GM18861 (cell line): ENCODE results near the gene LRRC10B.

Source experiments
- ATAC-seq: cut with Tn5 transposase; IDR thresholded peaks from one replicate; pipeline ENCODE4 v1.9.1; 2021; ENCODE audit not compliant: unreplicated experiment

The LRRC10B gene

GRCh38 chr11:61507012-61507768, 1.4 kb upstream of the LRRC10B start:
- ATAC-seq = no peak

GRCh38 chr11:61509043-61510029, 787 bp downstream of the LRRC10B start:
- peak; percentile 83 for ATAC-seq

DNA sequence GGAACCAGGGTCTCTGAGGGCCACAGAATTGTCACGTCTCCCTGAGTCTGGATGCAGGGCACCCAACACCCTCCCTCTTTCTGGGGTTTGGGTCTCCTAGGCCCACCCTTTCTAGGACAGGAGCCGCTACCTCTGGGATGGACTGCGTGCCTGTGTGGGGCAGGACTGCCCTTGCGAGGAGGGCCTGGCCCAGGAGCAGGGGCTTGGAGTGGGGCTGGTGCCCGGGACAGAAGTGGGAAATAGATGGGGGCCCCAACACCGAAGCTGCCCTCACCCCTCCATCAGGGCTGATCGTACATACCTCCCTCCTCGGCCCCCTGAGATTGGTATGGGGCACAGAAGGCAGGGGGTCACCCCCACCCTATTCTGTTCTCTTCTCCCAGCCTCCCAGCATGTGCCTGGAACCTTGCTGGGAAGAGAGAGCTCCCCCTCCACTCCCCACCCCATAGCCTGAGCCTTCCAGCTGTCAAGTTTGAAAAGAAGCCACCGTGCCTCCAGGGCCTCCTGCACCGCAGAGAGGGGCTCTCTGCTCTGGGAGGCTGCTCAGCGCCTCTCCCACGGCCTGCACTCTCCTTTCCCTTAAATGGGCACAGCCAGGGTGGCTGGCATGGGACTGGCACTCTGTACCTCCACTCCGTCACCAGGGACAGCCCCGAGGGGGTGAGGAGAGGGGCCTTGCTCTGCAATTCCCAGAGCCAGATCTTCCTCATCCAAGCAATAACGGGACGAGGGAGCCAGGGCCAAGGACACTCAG, 1.8 kb downstream of the LRRC10B start:
- no peak for ATAC-seq

GRCh38 chr11:61510974-61511373, 2.4 kb downstream of the LRRC10B start:
- no peak for ATAC-seq

- no peak for ATAC-seq
Observed at GRCh38 chr11:61511383-61511782, 2.8 kb downstream of the LRRC10B start.

- no peak for ATAC-seq
Observed at GRCh38 chr11:61512435-61512834, 3.9 kb downstream of the LRRC10B start.

- ATAC-seq = no peak
Observed at GRCh38 chr11:61513143-61513765, 4.7 kb downstream of the LRRC10B start.

DNA sequence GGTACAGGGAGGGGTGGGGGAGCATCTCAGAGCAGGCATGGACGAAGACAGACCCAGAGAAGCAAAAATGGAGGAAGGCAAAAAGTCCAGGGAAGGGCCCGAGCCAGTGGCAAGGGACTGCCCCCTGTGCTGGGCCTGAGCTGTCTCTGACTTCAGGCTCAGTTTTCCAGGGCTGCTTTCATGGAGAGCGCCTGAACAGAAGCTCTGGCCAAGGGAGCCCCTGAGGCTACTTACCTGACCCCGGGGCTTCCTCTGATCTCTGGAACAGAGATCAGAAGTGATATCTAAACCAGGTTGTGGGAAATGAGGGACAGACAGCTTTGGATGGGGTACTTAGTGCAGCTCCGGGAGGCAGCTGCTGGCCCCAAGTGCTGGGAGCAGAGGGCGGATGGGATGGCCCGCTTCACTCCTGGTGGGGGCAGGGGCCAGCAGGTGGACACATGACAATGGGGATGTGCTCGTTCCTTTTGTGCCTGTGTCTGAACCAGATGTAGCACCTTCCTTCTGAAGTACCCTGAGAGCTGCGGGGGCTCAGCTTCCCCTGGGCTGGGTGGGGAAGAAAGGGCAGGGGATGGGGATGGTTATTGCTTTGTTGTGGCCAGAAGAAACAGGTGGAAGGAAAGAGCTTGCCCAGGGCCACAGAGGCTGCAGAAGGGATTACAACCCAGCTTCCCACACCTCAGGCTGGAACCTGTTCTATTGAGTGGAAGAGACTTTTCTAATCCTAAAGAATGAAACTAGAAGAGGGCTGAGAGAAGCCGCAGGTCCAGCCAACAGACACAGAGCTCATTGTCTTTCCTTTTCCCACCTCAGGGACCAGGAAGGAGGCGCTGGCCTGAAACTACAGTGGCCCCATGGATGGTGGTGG, 5.7 kb downstream of the LRRC10B start:
- no peak for ATAC-seq

GRCh38 chr11:61515686-61516085, 7.1 kb downstream of the LRRC10B start:
- no peak for ATAC-seq

DNA sequence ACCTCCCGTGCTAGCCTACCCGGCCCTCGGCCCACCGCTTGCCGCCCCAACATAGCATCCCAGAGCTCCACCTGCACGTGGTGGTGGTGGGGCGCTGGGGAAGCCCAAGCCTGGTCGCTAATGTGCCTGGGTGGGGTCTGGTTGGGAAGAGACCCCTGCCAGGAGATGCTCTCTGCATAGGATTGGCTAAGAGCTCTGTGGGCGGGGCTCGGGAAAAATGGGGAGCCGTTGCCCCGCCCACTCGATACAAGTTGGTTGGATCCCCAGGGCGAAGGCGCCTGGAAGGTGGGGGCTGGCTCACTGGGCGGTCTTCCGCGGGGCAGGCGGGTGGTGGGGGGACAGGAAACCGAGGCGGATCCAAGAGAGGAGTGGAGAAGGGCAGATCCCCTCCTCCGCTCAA, 7.6 kb downstream of the LRRC10B start:
- no peak for ATAC-seq

DNA sequence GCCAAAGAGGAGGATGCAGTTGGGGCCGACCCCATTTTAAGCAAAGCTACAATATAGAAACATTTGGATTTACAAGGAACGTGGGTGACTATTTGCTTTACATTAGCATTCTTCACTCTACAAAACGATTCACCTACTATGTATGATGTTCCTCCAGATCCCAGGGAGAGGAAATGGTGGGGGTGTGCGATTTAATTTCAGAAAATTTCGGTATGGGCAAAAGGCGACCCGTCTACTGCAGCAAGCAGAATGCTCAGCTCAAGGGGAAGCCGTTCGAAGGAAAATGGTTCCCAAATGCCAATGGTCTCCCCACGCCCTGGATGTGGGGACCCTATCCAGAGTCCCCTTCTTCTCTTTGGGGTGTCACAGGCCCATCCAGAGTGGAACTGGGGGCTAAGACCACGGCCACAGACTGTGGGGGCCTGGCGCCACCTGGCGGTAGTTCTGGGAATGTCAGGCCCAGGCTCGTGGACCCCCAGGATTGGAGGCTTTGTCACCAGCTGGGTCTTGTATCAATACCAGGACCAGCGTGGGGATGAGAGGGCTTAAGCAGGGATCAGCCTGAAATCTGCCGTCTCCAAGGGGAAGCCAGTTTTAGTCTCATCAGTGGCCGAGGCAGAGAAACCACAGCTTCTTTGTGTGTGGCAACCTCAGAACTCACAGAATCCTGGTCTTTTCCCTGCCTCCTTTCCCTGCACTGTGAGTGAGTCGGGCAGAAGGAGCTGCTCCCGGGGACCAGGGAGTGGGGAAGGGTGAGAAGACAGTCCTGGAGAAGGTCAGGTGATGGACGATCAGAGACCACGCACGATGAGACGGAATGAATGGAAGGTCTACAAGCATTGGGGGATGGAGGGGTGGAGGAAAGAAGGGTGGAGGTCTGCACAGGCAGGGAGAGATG, 8.4 kb downstream of the LRRC10B start:
- no peak for ATAC-seq

GRCh38 chr11:61518032-61518795, 9.7 kb downstream of the LRRC10B start:
- ATAC-seq = no peak

- ATAC-seq = no peak
Observed at GRCh38 chr11:61522881-61523280, 14.3 kb downstream of the LRRC10B start.

- ATAC-seq = no peak
Observed at GRCh38 chr11:61524446-61524845, 15.9 kb downstream of the LRRC10B start.

DNA sequence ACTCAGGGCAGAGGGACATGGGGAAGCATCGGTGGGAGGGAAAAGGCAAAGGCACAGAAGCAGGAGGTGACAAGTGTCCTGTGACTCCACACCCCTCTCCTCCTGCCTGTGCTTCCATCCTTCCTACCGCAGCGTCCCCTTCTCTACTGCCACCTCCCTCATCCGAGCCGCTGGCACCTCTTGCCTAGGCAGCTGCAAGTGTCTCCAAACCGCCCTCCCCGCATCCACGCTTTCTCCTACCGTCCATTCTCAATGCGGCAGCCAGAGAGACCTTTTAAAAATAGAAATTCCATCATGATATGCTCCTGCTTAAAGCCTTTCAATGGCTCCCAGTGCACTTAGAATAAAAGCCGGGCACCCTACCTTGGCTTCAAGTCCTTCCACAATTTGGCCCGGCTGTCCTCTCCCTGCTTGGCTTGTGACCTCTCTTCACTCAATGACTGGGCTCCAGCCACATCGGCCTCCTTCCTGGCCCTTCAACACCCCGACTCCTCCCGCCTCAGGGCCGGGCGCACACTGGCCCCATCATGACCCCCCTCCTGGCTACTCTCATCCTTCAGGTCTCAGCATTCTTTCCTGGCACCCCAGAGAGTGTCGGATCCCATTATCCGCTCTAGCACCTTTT, 16.5 kb downstream of the LRRC10B start:
- no peak for ATAC-seq

DNA sequence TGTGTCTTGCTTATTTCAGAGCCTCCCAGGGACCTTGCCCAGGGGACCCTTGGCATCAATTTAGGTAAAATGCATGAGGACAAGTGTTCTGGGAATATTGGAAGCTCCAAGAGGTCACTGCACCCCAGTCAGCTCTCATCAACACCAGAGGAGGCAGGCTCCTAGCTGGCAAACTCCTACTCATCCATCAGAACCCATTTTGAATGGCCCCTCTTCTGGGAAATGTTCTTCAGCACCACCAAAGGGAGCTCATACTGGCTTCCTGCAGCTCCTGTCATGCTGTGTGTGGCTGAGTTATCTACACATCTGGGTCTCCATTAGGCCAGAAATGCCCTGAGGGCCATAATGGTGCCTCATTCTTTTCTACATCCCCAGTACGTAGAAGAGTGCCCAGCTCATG, 17.7 kb downstream of the LRRC10B start:
- no peak for ATAC-seq

DNA sequence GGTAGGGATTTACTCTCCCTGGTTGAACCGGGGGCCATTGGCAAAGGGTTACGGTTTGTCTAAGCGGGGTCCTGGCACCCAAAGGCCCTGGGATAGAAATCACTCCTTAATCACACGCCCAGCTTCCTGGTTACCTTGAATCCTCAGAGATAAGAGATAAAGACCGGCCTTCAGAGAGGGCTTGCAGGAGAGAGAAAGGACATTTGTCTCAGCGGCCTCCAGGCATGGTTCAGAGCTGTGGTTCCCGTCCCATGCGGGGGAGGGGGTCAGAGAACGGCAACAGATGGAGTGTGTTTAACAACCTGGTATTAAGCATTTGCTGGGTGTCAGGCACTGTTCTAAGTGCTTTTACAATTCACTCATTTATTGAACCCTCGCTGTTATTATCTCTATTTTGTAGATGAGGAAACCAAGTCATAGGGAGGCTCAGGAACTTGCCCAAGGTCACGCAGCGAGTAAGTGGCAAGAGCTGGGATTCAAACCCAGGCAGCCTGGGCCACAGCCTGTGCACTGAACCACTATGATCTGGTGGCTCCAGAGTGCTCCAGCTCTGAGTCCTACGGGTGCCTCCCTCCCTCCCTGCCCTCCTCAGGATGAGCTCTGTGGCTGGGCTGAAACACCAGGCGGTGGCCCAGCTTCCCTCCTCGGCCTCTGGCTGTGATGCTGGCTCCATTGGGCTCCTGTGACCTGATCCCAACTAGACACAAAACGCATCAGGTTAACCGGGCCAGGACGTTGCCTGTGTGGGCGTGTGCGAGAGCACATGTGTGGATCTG, 18.6 kb downstream of the LRRC10B start:
- ATAC-seq = no peak
